Measurements from ENCODE around the gene NRG3. TPM values are rescaled to one million over a fixed set of nuclear protein-coding genes. Genes with fewer than 3 reads are reported as not detected.

The NRG3 gene
- total RNA-seq, 2 donors from 2014 or later = 1.7 to 2.3 TPM

DNA sequence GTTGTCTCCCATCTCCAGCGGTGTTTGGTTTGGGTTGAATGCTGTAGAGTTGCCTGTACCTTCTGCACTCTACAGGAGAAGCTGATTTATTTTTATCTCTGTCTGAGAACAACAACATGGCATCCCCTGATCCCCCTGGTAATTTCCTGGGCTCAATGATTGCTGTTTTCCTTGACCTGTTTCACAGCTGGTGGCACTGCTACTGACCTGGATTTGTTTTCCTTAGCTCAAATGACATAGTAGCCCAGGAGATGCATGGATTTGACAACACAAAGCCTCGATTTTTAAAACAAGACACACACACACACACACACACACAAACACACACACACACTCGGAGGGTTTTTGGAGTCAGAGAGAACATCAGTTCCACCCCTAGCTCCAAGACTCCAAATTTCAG is 301.6 kb downstream of the NRG3 start:
- DNase-seq = no peak
- 85% methylated on average over 3 of the region's 3 CpGs; no CpG with 5 or more reads in 1 of the 2 experiments for WGBS, 2 experiments (ENCODE audit: insufficient coverage in 1 of 2, insufficient read length in 1 of 2)
- no peaks in the 10 kb centered on the region for H3K27me3 Mint-ChIP-seq (ENCODE audit: insufficient read depth)
- H3K4me3 Mint-ChIP-seq = no peak overlapping the region
- no peak overlapping the region for H3K9ac ChIP-seq (ENCODE audit: extremely low read depth, low read length, poor library complexity, severe bottlenecking)
- no peaks in the 10 kb centered on the region for H3K27me3 ChIP-seq (ENCODE audit: control insufficient read depth, insufficient read depth, low read length, poor library complexity, severe bottlenecking)
- H3K9me3 ChIP-seq (ENCODE audit: control insufficient read depth, low read length) = no peaks in the 10 kb centered on the region
- H3K27ac ChIP-seq (ENCODE audit: low read depth, low read length) = no peak overlapping the region
- H3K27ac Mint-ChIP-seq = no peak overlapping the region
- H3K9me3 Mint-ChIP-seq = no peaks in the 10 kb centered on the region
- TF ChIP-seq, protein P1, sequence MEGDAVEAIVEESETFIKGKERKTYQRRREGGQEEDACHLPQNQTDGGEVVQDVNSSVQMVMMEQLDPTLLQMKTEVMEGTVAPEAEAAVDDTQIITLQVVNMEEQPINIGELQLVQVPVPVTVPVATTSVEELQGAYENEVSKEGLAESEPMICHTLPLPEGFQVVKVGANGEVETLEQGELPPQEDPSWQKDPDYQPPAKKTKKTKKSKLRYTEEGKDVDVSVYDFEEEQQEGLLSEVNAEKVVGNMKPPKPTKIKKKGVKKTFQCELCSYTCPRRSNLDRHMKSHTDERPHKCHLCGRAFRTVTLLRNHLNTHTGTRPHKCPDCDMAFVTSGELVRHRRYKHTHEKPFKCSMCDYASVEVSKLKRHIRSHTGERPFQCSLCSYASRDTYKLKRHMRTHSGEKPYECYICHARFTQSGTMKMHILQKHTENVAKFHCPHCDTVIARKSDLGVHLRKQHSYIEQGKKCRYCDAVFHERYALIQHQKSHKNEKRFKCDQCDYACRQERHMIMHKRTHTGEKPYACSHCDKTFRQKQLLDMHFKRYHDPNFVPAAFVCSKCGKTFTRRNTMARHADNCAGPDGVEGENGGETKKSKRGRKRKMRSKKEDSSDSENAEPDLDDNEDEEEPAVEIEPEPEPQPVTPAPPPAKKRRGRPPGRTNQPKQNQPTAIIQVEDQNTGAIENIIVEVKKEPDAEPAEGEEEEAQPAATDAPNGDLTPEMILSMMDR (conservative IDR thresholded peaks at IDR 0.05) = no peak
- H3K36me3 ChIP-seq (ENCODE audit: control insufficient read depth, insufficient read depth, low read length) = no peaks in the 10 kb centered on the region
- peaks cover 6% of the 10 kb centered on the region for H3K4me1 ChIP-seq (ENCODE audit: control insufficient read depth, insufficient read depth, low read length)
- no peak overlapping the region for H3K4me3 ChIP-seq (ENCODE audit: low read length)
- H3K4me1 Mint-ChIP-seq = no peaks in the 10 kb centered on the region
- H3K36me3 Mint-ChIP-seq (ENCODE audit: low read depth) = no peaks in the 10 kb centered on the region

DNA sequence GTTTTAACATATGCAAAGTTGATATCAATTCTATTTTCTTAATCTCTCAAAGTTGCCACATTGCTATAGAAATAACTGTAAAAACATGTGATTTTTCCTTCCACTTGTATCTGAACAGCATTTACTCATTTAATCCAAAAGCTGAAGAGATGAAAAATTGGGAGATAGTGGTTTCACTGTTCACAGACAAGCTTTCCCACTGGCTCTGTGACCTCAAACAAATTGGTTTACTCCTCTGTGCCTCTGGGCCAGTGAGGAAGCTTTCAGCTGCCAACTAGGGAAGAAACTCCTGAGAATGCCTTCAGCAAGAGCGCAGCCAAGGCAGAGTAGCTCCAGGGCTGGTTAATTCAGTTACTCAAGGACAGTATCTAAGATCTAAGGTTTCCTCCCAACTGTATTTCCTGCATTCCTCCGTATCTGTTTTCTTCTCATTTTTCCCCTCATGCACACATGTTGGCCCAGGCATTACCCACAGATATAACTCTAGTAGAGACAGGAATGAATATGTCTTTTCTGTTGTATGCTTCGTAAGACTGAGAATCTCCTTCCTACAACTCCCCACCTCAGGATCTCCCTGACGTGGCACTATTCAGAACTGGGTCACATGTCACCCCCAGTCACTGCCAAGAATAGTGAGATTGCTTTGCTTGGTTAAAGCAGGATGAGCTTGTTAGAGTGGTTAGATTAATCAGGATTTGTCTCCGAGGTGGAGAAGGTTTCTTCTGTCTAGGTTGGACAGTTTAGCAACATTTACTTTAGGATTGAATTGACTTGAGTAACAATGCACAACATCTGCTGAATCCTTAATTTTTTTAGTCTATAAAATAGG is 315.7 kb downstream of the NRG3 start:
- H3K36me3 Mint-ChIP-seq (ENCODE audit: low read depth) = no peaks in the 10 kb centered on the region
- DNase-seq = no peak
- Histone ChIP-seq H3K27me3 (ENCODE audit: control insufficient read depth, insufficient read depth, low read length, poor library complexity, severe bottlenecking) (no peaks in the 10 kb centered on the region), H3K4me3 (ENCODE audit: low read length) (no peak overlapping the region), H3K4me1 (ENCODE audit: control insufficient read depth, insufficient read depth, low read length) (no peaks in the 10 kb centered on the region), H3K9me3 (ENCODE audit: control insufficient read depth, low read length) (no peaks in the 10 kb centered on the region), H3K27ac (ENCODE audit: low read depth, low read length) (no peak overlapping the region), H3K9ac (ENCODE audit: extremely low read depth, low read length, poor library complexity, severe bottlenecking) (no peak overlapping the region), H3K36me3 (ENCODE audit: control insufficient read depth, insufficient read depth, low read length) (no peaks in the 10 kb centered on the region)
- H3K27me3 Mint-ChIP-seq (ENCODE audit: insufficient read depth) = no peaks in the 10 kb centered on the region
- 88 to 92% methylated on average over 2 to 5 of the region's 5 CpGs for WGBS, 2 experiments (ENCODE audit: insufficient coverage in 1 of 2, insufficient read length in 1 of 2)
- no peaks in the 10 kb centered on the region for H3K9me3 Mint-ChIP-seq
- H3K4me1 Mint-ChIP-seq = no peaks in the 10 kb centered on the region
- TF ChIP-seq, protein P1 (conservative IDR thresholded peaks at IDR 0.05) = no peak
- no peak overlapping the region for H3K27ac Mint-ChIP-seq
- no peak overlapping the region for H3K4me3 Mint-ChIP-seq

DNA sequence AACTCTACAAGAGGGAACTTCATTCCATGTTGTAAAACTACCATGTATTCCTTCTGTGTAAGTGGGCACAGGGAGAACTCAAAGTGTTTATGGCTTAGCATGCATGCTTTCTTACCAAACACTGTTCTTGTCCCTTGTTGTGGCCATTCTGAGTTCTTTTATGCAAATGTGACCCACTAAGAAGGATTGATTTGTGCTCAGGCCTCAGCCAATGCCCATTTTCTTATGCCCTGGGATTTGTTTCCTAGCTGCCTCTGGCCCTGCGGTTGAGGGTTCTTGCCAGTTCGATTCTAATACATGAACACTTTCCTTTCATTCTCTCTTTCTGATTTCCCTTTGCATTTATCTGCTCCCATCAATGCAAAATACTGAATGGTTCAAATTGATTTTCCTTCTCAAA is 316.7 kb downstream of the NRG3 start:
- TF ChIP-seq, protein P1 (conservative IDR thresholded peaks at IDR 0.05) = no peak
- whole genome bisulfite sequencing, 2 experiments (ENCODE audit: insufficient coverage in 1 of 2, insufficient read length in 1 of 2) = 80 to 88% methylated on average over 2 of the region's 2 CpGs
- H3K27ac Mint-ChIP-seq = no peak overlapping the region
- H3K27me3 ChIP-seq (ENCODE audit: control insufficient read depth, insufficient read depth, low read length, poor library complexity, severe bottlenecking) = no peaks in the 10 kb centered on the region
- no peak overlapping the region for H3K9ac ChIP-seq (ENCODE audit: extremely low read depth, low read length, poor library complexity, severe bottlenecking)
- H3K4me1 Mint-ChIP-seq = no peaks in the 10 kb centered on the region
- H3K36me3 Mint-ChIP-seq (ENCODE audit: low read depth) = no peaks in the 10 kb centered on the region
- H3K27ac ChIP-seq (ENCODE audit: low read depth, low read length) = no peak overlapping the region
- no peaks in the 10 kb centered on the region for H3K9me3 ChIP-seq (ENCODE audit: control insufficient read depth, low read length)
- no peak overlapping the region for H3K4me3 ChIP-seq (ENCODE audit: low read length)
- H3K36me3 ChIP-seq (ENCODE audit: control insufficient read depth, insufficient read depth, low read length) = no peaks in the 10 kb centered on the region
- DNase-seq = no peak
- no peaks in the 10 kb centered on the region for H3K27me3 Mint-ChIP-seq (ENCODE audit: insufficient read depth)
- no peak overlapping the region for H3K4me3 Mint-ChIP-seq
- no peaks in the 10 kb centered on the region for H3K4me1 ChIP-seq (ENCODE audit: control insufficient read depth, insufficient read depth, low read length)
- no peaks in the 10 kb centered on the region for H3K9me3 Mint-ChIP-seq

Measured in endodermal cell (in vitro differentiated cells).